HUES6 (cell line): ENCODE data around the gene BCL11A.

Experiments
- H3K27ac ChIP-seq: 2 replicates; pipeline ENCODE4 v1.7.0; 2013; ENCODE audit warnings: low read depth, mild to moderate bottlenecking, low read length, inconsistent platforms
- H3K27me3 ChIP-seq: 2 replicates; pipeline ENCODE4 v1.6.1; 2013; ENCODE audit warnings: low read length; ENCODE audit not compliant: control insufficient read depth, insufficient read depth
- H3K36me3 ChIP-seq: 2 replicates; pipeline ENCODE4 v1.6.1; 2013; ENCODE audit warnings: low read length; ENCODE audit not compliant: control insufficient read depth, insufficient read depth
- H3K4me1 ChIP-seq: 2 replicates; pipeline ENCODE4 v1.6.1; 2013; ENCODE audit warnings: low read length; ENCODE audit not compliant: control insufficient read depth, insufficient read depth
- H3K4me3 ChIP-seq: 2 replicates; pipeline ENCODE4 v1.5.1; 2013; ENCODE audit warnings: low read depth, low read length
- H3K9ac ChIP-seq: one replicate; pipeline ENCODE4 v1.6.1; 2013; ENCODE audit warnings: mild to moderate bottlenecking, low read length
- H3K9me3 ChIP-seq: 2 replicates; pipeline ENCODE4 v1.6.1; 2013; ENCODE audit warnings: low read depth, low read length; ENCODE audit not compliant: control insufficient read depth, insufficient read depth

Gene BCL11A

GRCh38 chr2:60558536-60558935 lies 5.1 kb upstream of the BCL11A start:
- H3K27me3 ChIP-seq = peaks cover 11% of the 10 kb centered on the region; the same call in 1 of the 2 replicates

GRCh38 chr2:60557486-60557864 lies 4.0 kb upstream of the BCL11A start:
- H3K27me3 ChIP-seq = peaks cover 11% of the 10 kb centered on the region; the same call in 1 of the 2 replicates
- H3K9me3 ChIP-seq = no peaks in the 10 kb centered on the region
- no peak overlapping the region for H3K27ac ChIP-seq
- peak overlapping the region; percentile 88 for H3K4me3 ChIP-seq
- no peak overlapping the region for H3K9ac ChIP-seq
- 0 out of 2 replicates have a peak, but pooled peaks cover 5% of the 10 kb centered on the region for H3K4me1 ChIP-seq
- H3K36me3 ChIP-seq = no peaks in the 10 kb centered on the region

More at GRCh38 chr2:60558536-60558935, 5.1 kb upstream of the BCL11A start:
- 0 out of 2 replicates have a peak, but pooled peaks cover 5% of the 10 kb centered on the region for H3K4me1 ChIP-seq
- H3K27ac ChIP-seq = no peak overlapping the region
- no peaks in the 10 kb centered on the region for H3K36me3 ChIP-seq
- H3K9me3 ChIP-seq = no peaks in the 10 kb centered on the region
- H3K9ac ChIP-seq = no peak overlapping the region
- H3K4me3 ChIP-seq = no peak overlapping the region

GRCh38 chr2:60556576-60557485 lies 3.4 kb upstream of the BCL11A start:
- Histone ChIP-seq H3K27me3 (peaks cover 11% of the 10 kb centered on the region; the same call in 1 of the 2 replicates), H3K27ac (no peak overlapping the region), H3K9ac (peak overlapping the region; percentile 12), H3K4me3 (peak overlapping the region; percentile 88), H3K36me3 (no peaks in the 10 kb centered on the region), H3K4me1 (0 out of 2 replicates have a peak, but pooled peaks cover 5% of the 10 kb centered on the region), H3K9me3 (no peaks in the 10 kb centered on the region)

- H3K27me3 ChIP-seq = peaks cover 11% of the 10 kb centered on the region; the same call in 1 of the 2 replicates
- peak overlapping the region; percentile 12 for H3K9ac ChIP-seq
- peak overlapping the region; percentile 88 for H3K4me3 ChIP-seq
- no peaks in the 10 kb centered on the region for H3K9me3 ChIP-seq
- no peaks in the 10 kb centered on the region for H3K36me3 ChIP-seq
- 0 out of 2 replicates have a peak, but pooled peaks cover 3% of the 10 kb centered on the region for H3K4me1 ChIP-seq
- no peak overlapping the region for H3K27ac ChIP-seq
Measured at GRCh38 chr2:60556175-60556574, 2.7 kb upstream of the BCL11A start.

- Histone ChIP-seq H3K27ac (0 out of 2 replicates have a peak overlapping the region, but pooled peaks have one; percentile 4), H3K27me3 (peaks cover 11% of the 10 kb centered on the region; the same call in 1 of the 2 replicates), H3K9me3 (no peaks in the 10 kb centered on the region), H3K9ac (peak overlapping the region; percentile 81), H3K4me1 (no peaks in the 10 kb centered on the region), H3K4me3 (peak overlapping the region; percentile 88), H3K36me3 (no peaks in the 10 kb centered on the region)
Measured at GRCh38 chr2:60555783-60556139, 2.3 kb upstream of the BCL11A start.

GRCh38 chr2:60555066-60555782 lies 1.8 kb upstream of the BCL11A start:
- H3K4me1 ChIP-seq = no peaks in the 10 kb centered on the region
- 0 out of 2 replicates have a peak overlapping the region, but pooled peaks have one; percentile 4 for H3K27ac ChIP-seq
- H3K27me3 ChIP-seq = peaks cover 6% of the 10 kb centered on the region; the same call in 1 of the 2 replicates
- no peaks in the 10 kb centered on the region for H3K9me3 ChIP-seq
- peak overlapping the region; percentile 81 for H3K9ac ChIP-seq
- peak overlapping the region; percentile 88 for H3K4me3 ChIP-seq
- H3K36me3 ChIP-seq = no peaks in the 10 kb centered on the region

GRCh38 chr2:60554646-60555065 lies 1.2 kb upstream of the BCL11A start:
- H3K4me3 ChIP-seq = peak overlapping the region; percentile 88
- peaks cover 6% of the 10 kb centered on the region; the same call in 1 of the 2 replicates for H3K27me3 ChIP-seq
- H3K4me1 ChIP-seq = no peaks in the 10 kb centered on the region
- peak overlapping the region; percentile 81 for H3K9ac ChIP-seq
- H3K27ac ChIP-seq = peak overlapping the region; percentile 66; the same call in 1 of the 2 replicates
- no peaks in the 10 kb centered on the region for H3K36me3 ChIP-seq
- H3K9me3 ChIP-seq = no peaks in the 10 kb centered on the region

- H3K9me3 ChIP-seq = no peaks in the 10 kb centered on the region
- peak overlapping the region; percentile 88 for H3K4me3 ChIP-seq
- H3K36me3 ChIP-seq = no peaks in the 10 kb centered on the region
- H3K4me1 ChIP-seq = no peaks in the 10 kb centered on the region
- peaks cover 5% of the 10 kb centered on the region; the same call in 1 of the 2 replicates for H3K27me3 ChIP-seq
- peak overlapping the region; percentile 81 for H3K9ac ChIP-seq
- peak overlapping the region; percentile 66; the same call in 1 of the 2 replicates for H3K27ac ChIP-seq
Measured at GRCh38 chr2:60554074-60554645, 706 bp upstream of the BCL11A start.

- H3K4me1 ChIP-seq = peaks cover 6% of the 10 kb centered on the region; the same call in 1 of the 2 replicates
- peak overlapping the region; percentile 88 for H3K4me3 ChIP-seq
- H3K9ac ChIP-seq = peak overlapping the region; percentile 75
- H3K27ac ChIP-seq = no peak overlapping the region; the same call in 1 of the 2 replicates
- no peaks in the 10 kb centered on the region for H3K36me3 ChIP-seq
- H3K27me3 ChIP-seq = no peaks in the 10 kb centered on the region
- H3K9me3 ChIP-seq = no peaks in the 10 kb centered on the region
Measured at GRCh38 chr2:60552851-60553494, 481 bp downstream of the BCL11A start.
